T follicular helper cell (primary cell): Measurements from ENCODE around the gene NXNL1.
A peak's percentile ranks its signal among the peaks of the same experiment; 100 is the strongest.

Experiments used
- DNase-seq: peaks from one replicate; pipeline ENCODE4 v3.0.0-alpha.2; 2020; ENCODE audit warnings: low read depth

Gene NXNL1

DNA sequence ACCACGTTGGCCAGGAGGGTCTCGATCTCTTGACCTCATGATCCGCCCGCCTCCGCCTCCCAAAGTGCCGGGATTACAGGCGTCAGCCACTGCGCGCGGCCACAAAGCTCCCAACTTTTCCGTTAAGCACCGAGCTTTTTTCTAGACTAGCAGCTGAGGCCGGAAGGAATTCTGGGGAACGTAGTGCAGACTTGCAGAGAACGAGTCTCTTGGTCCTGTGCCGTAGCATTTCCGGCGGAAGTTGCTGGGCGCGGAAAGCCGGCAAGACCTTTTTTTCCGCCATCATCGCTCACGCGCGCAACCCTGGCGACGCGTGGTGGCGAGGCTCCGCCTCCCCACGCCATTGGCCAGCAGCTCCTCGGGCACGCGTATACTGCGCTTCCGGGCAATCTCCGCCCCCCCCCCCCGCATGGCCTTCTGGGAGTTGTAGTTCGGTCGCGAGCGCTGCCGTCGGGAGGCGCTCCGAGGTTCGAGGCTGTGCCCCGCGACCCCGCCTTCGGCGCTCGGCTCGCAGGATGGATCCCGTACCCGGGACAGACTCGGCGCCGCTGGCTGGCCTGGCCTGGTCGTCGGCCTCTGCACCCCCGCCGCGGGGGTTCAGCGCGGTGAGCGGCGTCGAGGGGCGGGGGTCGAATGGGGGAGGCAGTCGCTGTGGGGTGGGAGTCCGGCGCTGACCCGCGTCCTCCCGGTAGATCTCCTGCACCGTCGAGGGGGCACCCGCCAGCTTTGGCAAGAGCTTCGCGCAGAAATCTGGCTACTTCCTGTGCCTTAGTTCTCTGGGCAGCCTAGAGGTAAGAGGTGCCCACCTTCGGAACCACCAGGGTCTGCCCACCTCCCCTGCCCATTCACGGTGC is 40.9 kb downstream of the NXNL1 start, which contains the start of gene MVB12A:
MVB12A (plus strand) TSS at position 427 of the 854 bp plus-strand sequence; CDS start at position 516, 89 bp downstream.
- DNase-seq = peak; percentile 94

- DNase-seq = no peak
Observed at GRCh38 chr19:17419154-17419620, 41.5 kb downstream of the NXNL1 start.

- DNase-seq = no peak
Observed at GRCh38 chr19:17418710-17419109, 42.0 kb downstream of the NXNL1 start.

GRCh38 chr19:17415121-17415520 is 45.6 kb downstream of the NXNL1 start:
- no peak for DNase-seq

GRCh38 chr19:17414097-17414496 is 46.6 kb downstream of the NXNL1 start:
- DNase-seq = no peak

- DNase-seq = no peak
Observed at GRCh38 chr19:17411801-17412200, 48.9 kb downstream of the NXNL1 start.

GRCh38 chr19:17409990-17410389 is 50.7 kb downstream of the NXNL1 start:
- DNase-seq = no peak

GRCh38 chr19:17406887-17407196 is 53.9 kb downstream of the NXNL1 start:
- DNase-seq = no peak

- DNase-seq = no peak
Observed at GRCh38 chr19:17406046-17406886, 54.5 kb downstream of the NXNL1 start.
